K562 (cell line): Measurements from ENCODE around the gene SYT1. TPM values are rescaled to one million over a fixed set of nuclear protein-coding genes. Genes with fewer than 3 reads are reported as not detected.

Experiments used
- ATAC-seq: fragments of 200-7000 bp; cut with Tn5 transposase; 3 replicates; pipeline ENCODE4 v1.9.1; 2020; ENCODE audit warnings: moderate library complexity
- BruUV-seq: library from RNA; stranded (reverse); fragments of 400-500 nt; replicated peaks from 2 replicates; lab custom pipeline; 2021; lab: Mats Ljungman, UMichigan
- CTCF ChIA-PET: fragments of 300-600 bp; formaldehyde crosslinking; extraction: SDS; loops from one replicate; lab custom pipeline; 2021; ENCODE audit warnings: low intra/inter-chr PET ratio; lab: Yijun Ruan, JAX
- POLR2A ChIA-PET: fragments of 300-600, 350-650 bp; sonication (Branson Sonifier 250); formaldehyde crosslinking; extraction: SDS; loops from one replicate; lab custom pipeline; 2021; ENCODE audit warnings: antibody characterized with exemption, inconsistent platforms; lab: Yijun Ruan, JAX
- DNase-seq, 4 experiments: peaks; one replicate each; pipeline versions ENCODE4 v3.0.0 to v3.0.0-alpha.2; 2011 to 2018; ENCODE audit warnings: low spot score in 3 of 4, mixed read lengths in 3 of 4; ENCODE audit errors: extremely low read depth in 1 of 4
- FAIRE-seq: peaks from 2 replicates; lab custom pipeline; 2011; peaks lifted over from hg19 to GRCh38; lab: Jason Lieb, UNC
- H2AFZ ChIP-seq: 2 replicates; pipeline ENCODE4 v1.6.0; 2011; ENCODE audit warnings: low read depth, low read length, control low read depth, inconsistent platforms
- H3K27ac ChIP-seq: fragments of 200-600 bp; 3 replicates; pipeline ENCODE4 v1.8.0; 2011; ENCODE audit warnings: low read depth, mild to moderate bottlenecking, control low read depth, inconsistent platforms, low read length, moderate library complexity, mixed read lengths; ENCODE audit errors: extremely low read depth
- H3K27me3 ChIP-seq, 2 experiments: fragments of 300-600 bp in 1 of 2; 2 replicates in 1 of 2; 3 replicates in 1 of 2; pipeline versions ENCODE4 v1.6.0 to v1.8.0; 2011; ENCODE audit warnings: inconsistent platforms in 2 of 2, low read length in 2 of 2, mild to moderate bottlenecking in 1 of 2, mixed read lengths in 1 of 2, moderate library complexity in 1 of 2; ENCODE audit not compliant: control insufficient read depth in 2 of 2, insufficient read depth in 2 of 2
- H3K36me3 ChIP-seq: fragments of 300-600 bp; 3 replicates; pipeline ENCODE4 v1.8.0; 2011; ENCODE audit warnings: mild to moderate bottlenecking, low read length, inconsistent platforms; ENCODE audit not compliant: control insufficient read depth, insufficient read depth
- H3K4me1 ChIP-seq, 2 experiments: fragments of 200-600 bp in 1 of 2; replicated peaks in 1 of 2; 2 replicates in 1 of 2; 3 replicates in 1 of 2; pipeline versions ENCODE4 v1.5.1 to v1.8.0; 2011; ENCODE audit warnings: inconsistent platforms in 2 of 2, low read length in 2 of 2, mild to moderate bottlenecking in 1 of 2, mixed read lengths in 1 of 2, moderate library complexity in 1 of 2; ENCODE audit not compliant: control insufficient read depth in 2 of 2, insufficient read depth in 2 of 2
- H3K4me2 ChIP-seq: 2 replicates; pipeline ENCODE4 v1.6.1; 2011; ENCODE audit warnings: low read length, control low read depth, inconsistent platforms, mixed read lengths; ENCODE audit not compliant: insufficient read depth
- H3K4me3 ChIP-seq: fragments of 200-600 bp; sonication (generic), shearing (Covaris generic); 2 replicates; pipeline ENCODE4 v1.5.1; 2016; ENCODE audit warnings: control low read depth, inconsistent platforms
- H3K79me2 ChIP-seq: fragments of 200-600 bp; 3 replicates; pipeline ENCODE4 v1.8.0; 2011; ENCODE audit warnings: low read length, inconsistent platforms; ENCODE audit not compliant: control insufficient read depth, insufficient read depth
- H3K9ac ChIP-seq, 2 experiments: 2 replicates each; pipeline versions ENCODE4 v1.6.0 to v1.6.1; 2011; ENCODE audit warnings: low read depth in 2 of 2, low read length in 2 of 2, control low read depth in 1 of 2, inconsistent platforms in 1 of 2, mild to moderate bottlenecking in 1 of 2, mixed read lengths in 1 of 2; ENCODE audit not compliant: insufficient read depth in 1 of 2
- H3K9me1 ChIP-seq: one replicate; pipeline ENCODE4 v1.6.0; 2011; ENCODE audit warnings: inconsistent platforms, mild to moderate bottlenecking, low read length, moderate library complexity; ENCODE audit not compliant: control insufficient read depth, insufficient read depth
- H3K9me3 ChIP-seq: replicated peaks from 2 replicates; pipeline ENCODE4 v1.5.1; 2011; ENCODE audit warnings: low read depth, low read length, inconsistent platforms; ENCODE audit not compliant: control insufficient read depth, insufficient read depth
- H4K20me1 ChIP-seq: replicated peaks from 2 replicates; pipeline ENCODE4 v1.6.1; 2011; ENCODE audit warnings: low read length, inconsistent platforms, mixed read lengths; ENCODE audit not compliant: control insufficient read depth, insufficient read depth
- STAT5A ChIP-seq: IDR thresholded peaks from 2 replicates; pipeline ENCODE4 v1.6.1; 2012; ENCODE audit warnings: low read length, inconsistent platforms, borderline replicate concordance
- TFE3 ChIP-seq: fragments of 450-650 bp; formaldehyde crosslinking; IDR thresholded peaks from 2 replicates; pipeline ENCODE4 v1.4.0; 2020; ENCODE audit warnings: mild to moderate bottlenecking, mixed read lengths
- ZNF12 ChIP-seq: sonication (generic); formaldehyde crosslinking; IDR thresholded peaks from 2 replicates; pipeline ENCODE4 v1.4.0; 2020; ENCODE audit warnings: mild to moderate bottlenecking, missing genetic modification reagents
- WGBS: fragments of 100-300 bp; shearing (Covaris generic); methylation state at CpG from one replicate; pipeline ENCODE4 v1.1.6; 2016; ENCODE audit warnings: low coverage, mixed read lengths; ENCODE audit not compliant: insufficient coverage; ENCODE audit errors: missing lambda C conversion rate; 5-methylcytosine and 5-hydroxymethylcytosine counted together
- in situ Hi-C: fragments of 300-500 bp; cut with MboI; formaldehyde crosslinking; loops from 4 replicates; pipeline ENCODE4 v1.15.0; 2018; ENCODE audit warnings: inconsistent platforms, mixed read lengths
- intact Hi-C: fragments of 100-400 bp; cut with micrococcal nuclease; formaldehyde crosslinking; loops from 2 replicates; pipeline ENCODE4 v1.14.2; 2022
- polyA plus RNA-seq, 8 experiments: library from polyadenylated mRNA; depleted of rRNA in 4 of 8; stranded (reverse) in 5 of 8; unstranded in 3 of 8; fragments of >200 nt; fragmentation: Nextera tagmentation in 2 of 8; fragmentation: Illumina TruSeq in 1 of 8; extraction: Ambion mirVana in 2 of 8; extraction: Trizol in 1 of 8; gene quantifications; 2 replicates each; pipeline versions ENCODE4 v1.2.1 to v1.2.3, GENCODE V29; 2011 to 2014; ENCODE audit warnings: inconsistent platforms in 1 of 8, missing spikeins in 1 of 8
- total RNA-seq, 7 experiments: library from RNA; depleted of rRNA in 6 of 7; stranded (reverse); fragments of >200 nt in 6 of 7; fragmentation: Illumina TruSeq in 2 of 7; extraction: Trizol in 2 of 7; gene quantifications; 2 replicates each; pipeline versions ENCODE4 v1.2.1 to v1.2.3, GENCODE V29; 2011 to 2021; ENCODE audit warnings: low replicate concordance in 1 of 7
- TF ChIP-seq, protein P1 (sequence below), 3 experiments: IDR thresholded peaks in 2 of 3; conservative IDR thresholded peaks in 1 of 3; 2 replicates each; pipeline ENCODE4 v1.5.1; 2011 to 2012; ENCODE audit warnings: low read length in 3 of 3, mild to moderate bottlenecking in 3 of 3, control low read depth in 2 of 3, improper control_type of control experiment in 1 of 3, inconsistent platforms in 1 of 3, low read depth in 1 of 3, mixed read lengths in 1 of 3, moderate library complexity in 1 of 3; ENCODE audit not compliant: insufficient read depth in 2 of 3

SYT1 gene
- total and polyA plus RNA-seq, 9 of the 15 experiments (the other 6 are each of a cell fraction or from before 2014, with no cell fraction given) = 0.03 to 0.13 (median 0.07) TPM; not detected in 4

GRCh38 chr12:79415746-79416435 is 551.3 kb downstream of the SYT1 start:
- Histone ChIP-seq H3K4me3 (no peak overlapping the region), H3K79me2 (no peaks in the 10 kb centered on the region), H3K27me3 (no peaks in the 10 kb centered on the region), H3K4me2 (no peak overlapping the region), H3K9ac (no peak overlapping the region), H2AFZ (no peak overlapping the region), H3K9me3 (0 out of 2 replicates have a peak, but pooled peaks cover 3% of the 10 kb centered on the region), H3K27ac (no peak overlapping the region), H4K20me1 (no peaks in the 10 kb centered on the region), H3K36me3 (no peaks in the 10 kb centered on the region), H3K4me1 (no peaks in the 10 kb centered on the region), H3K9me1 (no peaks in the 10 kb centered on the region)
- no TSS peak for BruUV-seq
- POLR2A ChIA-PET = no interaction called here
- in situ Hi-C loops = no loop called here
- TF ChIP-seq TFE3 (CRISPR knock-in tag) (peak; percentile 31), ZNF12 (no peak)
- no peak for DNase-seq
- CTCF ChIA-PET = no interaction called here
- ATAC-seq = no peak
- intact Hi-C loops = no loop called here
- WGBS = under 1% methylated on average over 5 of the region's 5 CpGs
- FAIRE-seq = no peak

DNA sequence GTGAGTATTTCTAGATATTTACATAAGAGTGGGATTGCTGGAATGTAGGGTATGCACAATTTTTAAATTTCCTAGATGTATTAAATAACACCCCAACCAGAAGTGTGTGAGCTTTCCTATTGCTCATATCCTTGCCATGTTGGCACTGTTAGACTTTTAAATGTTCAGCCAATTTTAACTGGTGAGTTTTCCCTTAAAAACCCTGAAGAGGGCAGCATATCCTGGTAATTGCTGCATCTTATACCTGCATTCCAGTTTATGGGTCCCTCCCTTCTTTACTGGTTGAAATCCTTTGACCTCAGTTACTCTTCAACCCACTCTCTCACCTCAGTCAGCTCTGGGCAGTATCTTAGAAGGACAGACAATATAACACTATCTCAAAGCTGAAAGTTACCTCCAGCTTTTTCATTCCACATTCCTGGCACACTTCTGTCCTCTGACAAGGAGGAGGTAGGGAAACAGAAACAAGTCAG is 555.6 kb downstream of the SYT1 start:
- intact Hi-C loops = no loop called here
- Histone ChIP-seq H3K4me3 (no peak overlapping the region), H3K4me1 (no peaks in the 10 kb centered on the region), H3K9me3 (no peaks in the 10 kb centered on the region), H3K36me3 (no peaks in the 10 kb centered on the region), H4K20me1 (no peaks in the 10 kb centered on the region), H3K27ac (no peak overlapping the region), H3K9me1 (no peaks in the 10 kb centered on the region), H3K9ac (no peak overlapping the region), H3K4me2 (no peak overlapping the region), H2AFZ (no peak overlapping the region), H3K27me3 (no peaks in the 10 kb centered on the region), H3K79me2 (no peaks in the 10 kb centered on the region)
- POLR2A ChIA-PET = no interaction called here
- CTCF ChIA-PET = no interaction called here
- DNase-seq (no peak), FAIRE-seq (no peak), ATAC-seq (no peak)
- BruUV-seq = no TSS peak
- TF ChIP-seq STAT5A = no peak
- TF ChIP-seq, protein P1, sequence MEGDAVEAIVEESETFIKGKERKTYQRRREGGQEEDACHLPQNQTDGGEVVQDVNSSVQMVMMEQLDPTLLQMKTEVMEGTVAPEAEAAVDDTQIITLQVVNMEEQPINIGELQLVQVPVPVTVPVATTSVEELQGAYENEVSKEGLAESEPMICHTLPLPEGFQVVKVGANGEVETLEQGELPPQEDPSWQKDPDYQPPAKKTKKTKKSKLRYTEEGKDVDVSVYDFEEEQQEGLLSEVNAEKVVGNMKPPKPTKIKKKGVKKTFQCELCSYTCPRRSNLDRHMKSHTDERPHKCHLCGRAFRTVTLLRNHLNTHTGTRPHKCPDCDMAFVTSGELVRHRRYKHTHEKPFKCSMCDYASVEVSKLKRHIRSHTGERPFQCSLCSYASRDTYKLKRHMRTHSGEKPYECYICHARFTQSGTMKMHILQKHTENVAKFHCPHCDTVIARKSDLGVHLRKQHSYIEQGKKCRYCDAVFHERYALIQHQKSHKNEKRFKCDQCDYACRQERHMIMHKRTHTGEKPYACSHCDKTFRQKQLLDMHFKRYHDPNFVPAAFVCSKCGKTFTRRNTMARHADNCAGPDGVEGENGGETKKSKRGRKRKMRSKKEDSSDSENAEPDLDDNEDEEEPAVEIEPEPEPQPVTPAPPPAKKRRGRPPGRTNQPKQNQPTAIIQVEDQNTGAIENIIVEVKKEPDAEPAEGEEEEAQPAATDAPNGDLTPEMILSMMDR (IDR thresholded peaks at IDR 0.05 in 2 of 3, conservative IDR thresholded peaks at IDR 0.05 in 1 of 3; ENCODE audit: insufficient read depth in 2 of 3, low read depth in 1 of 3, low read length in 3 of 3) = 0 out of 6 replicates have a peak, but pooled peaks of 1 of the 3 experiments have one; percentile 6
- in situ Hi-C loops = no loop called here
